SU-DHL-6 (cell line): ENCODE data around the gene DRC3.

ENCODE experiments used
- H2AFZ ChIP-seq: fragments of 200-600 bp; sonication (generic); 2 replicates; pipeline ENCODE4 v1.6.1; 2014; ENCODE audit warnings: low read depth, mild to moderate bottlenecking, moderate library complexity, mixed read lengths, antibody characterized with exemption, low read length; ENCODE audit not compliant: severe bottlenecking
- H3F3A ChIP-seq: fragments of 200-600 bp; shearing (Covaris generic); 2 replicates; pipeline ENCODE4 v1.6.0; 2016; ENCODE audit warnings: antibody characterized with exemption, mild to moderate bottlenecking; ENCODE audit not compliant: insufficient read depth
- H3K27ac ChIP-seq: fragments of 200-600 bp; sonication (generic); 2 replicates; pipeline ENCODE4 v1.5.1; 2016; ENCODE audit warnings: low read depth, mild to moderate bottlenecking, low read length, moderate library complexity, mixed read lengths
- H3K27me3 ChIP-seq: fragments of 200-600 bp; sonication (generic), shearing (Covaris generic); 2 replicates; pipeline ENCODE4 v1.6.0; 2014; ENCODE audit warnings: mild to moderate bottlenecking, low read length
- H3K36me3 ChIP-seq: fragments of 200-600 bp; sonication (generic); 2 replicates; pipeline ENCODE4 v1.6.1; 2014; ENCODE audit warnings: mild to moderate bottlenecking, low read length, mixed read lengths
- H3K4me2 ChIP-seq: fragments of 300-600, 200-600 bp; shearing (Covaris generic), sonication (generic); 2 replicates; pipeline ENCODE4 v1.6.0; 2014; ENCODE audit warnings: low read length, low read depth, mild to moderate bottlenecking; ENCODE audit not compliant: poor library complexity, severe bottlenecking
- H3K4me3 ChIP-seq: fragments of 200-600 bp; sonication (generic); 2 replicates; pipeline ENCODE4 v1.5.1; 2014; ENCODE audit warnings: antibody characterized with exemption, low read length, mild to moderate bottlenecking, mixed read lengths; ENCODE audit not compliant: insufficient read depth, poor library complexity, severe bottlenecking
- H3K79me2 ChIP-seq: fragments of 200-600 bp; sonication (generic); 2 replicates; pipeline ENCODE4 v1.6.1; 2014; ENCODE audit warnings: mild to moderate bottlenecking, low read length, moderate library complexity; ENCODE audit not compliant: insufficient read depth
- H3K9ac ChIP-seq: fragments of 200-600 bp; sonication (generic); 2 replicates; pipeline ENCODE4 v1.7.0; 2014; ENCODE audit warnings: mild to moderate bottlenecking, low read length
- H3K9me2 ChIP-seq: fragments of 200-600 bp; sonication (generic); replicated peaks from 2 replicates; pipeline ENCODE4 v1.6.1; 2014; ENCODE audit warnings: low read length; ENCODE audit not compliant: insufficient read depth
- H3K9me3 ChIP-seq: fragments of 200-600 bp; sonication (generic); 2 replicates; pipeline ENCODE4 v1.6.1; 2014; ENCODE audit warnings: low read length, mixed read lengths; ENCODE audit not compliant: insufficient read depth
- H4K20me1 ChIP-seq: fragments of 200-600 bp; sonication (generic); 2 replicates; pipeline ENCODE4 v1.6.1; 2014; ENCODE audit warnings: low read depth, mild to moderate bottlenecking, antibody characterized with exemption, low read length, moderate library complexity, mixed read lengths
- EZH2phosphoT487 ChIP-seq: fragments of 200-600 bp; sonication (generic), shearing (Covaris generic); conservative IDR thresholded peaks from 2 replicates; pipeline ENCODE4 v1.6.1; 2018; ENCODE audit warnings: mild to moderate bottlenecking, antibody characterized with exemption, low read length, moderate library complexity, mixed read lengths
- TF ChIP-seq, protein P1 (sequence below): fragments of 200-600 bp; sonication (generic); IDR thresholded peaks from one replicate; pipeline ENCODE4 v1.5.1; 2017; ENCODE audit warnings: antibody characterized with exemption, mild to moderate bottlenecking, low read length, moderate library complexity; ENCODE audit not compliant: insufficient read depth, poor library complexity, severe bottlenecking

Gene DRC3

DNA sequence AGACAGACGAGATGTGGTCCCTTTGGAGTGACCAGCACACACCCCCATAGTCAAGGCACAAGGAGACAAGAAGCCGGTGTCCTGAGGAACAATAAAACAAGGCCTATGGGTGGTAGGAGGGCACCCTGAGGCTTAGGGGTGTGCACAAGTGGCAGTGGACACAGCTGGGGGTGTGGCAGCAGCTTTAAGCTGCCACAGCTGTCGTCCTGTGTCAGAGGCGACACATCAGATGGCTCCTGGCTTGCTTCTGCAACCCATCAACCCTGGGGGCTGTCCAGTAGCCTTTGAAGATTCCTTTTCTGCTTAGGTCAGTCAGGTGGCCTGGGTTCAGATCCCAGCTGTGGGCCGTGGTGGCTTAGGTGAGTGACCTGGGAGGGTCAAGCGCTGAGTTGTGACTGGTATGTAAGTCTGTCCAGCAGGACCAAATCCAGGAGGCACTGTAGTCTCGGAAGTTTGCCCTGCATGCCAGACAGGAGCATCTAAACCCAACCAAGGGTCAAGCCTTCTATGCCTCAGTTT, 15.8 kb downstream of the DRC3 start:
- no peaks in the 10 kb centered on the region for H4K20me1 ChIP-seq
- H3K9me2 ChIP-seq, result no peaks in the 10 kb centered on the region
- no peak overlapping the region for H3K4me3 ChIP-seq
- no peak overlapping the region for H3K9ac ChIP-seq
- H3K79me2 ChIP-seq, result no peaks in the 10 kb centered on the region
- H2AFZ ChIP-seq, result no peak overlapping the region
- no peaks in the 10 kb centered on the region for H3K36me3 ChIP-seq
- H3F3A ChIP-seq, result no peaks in the 10 kb centered on the region
- no peaks in the 10 kb centered on the region for H3K9me3 ChIP-seq
- TF ChIP-seq EZH2phosphoT487, result no peak
- TF ChIP-seq, protein P1, sequence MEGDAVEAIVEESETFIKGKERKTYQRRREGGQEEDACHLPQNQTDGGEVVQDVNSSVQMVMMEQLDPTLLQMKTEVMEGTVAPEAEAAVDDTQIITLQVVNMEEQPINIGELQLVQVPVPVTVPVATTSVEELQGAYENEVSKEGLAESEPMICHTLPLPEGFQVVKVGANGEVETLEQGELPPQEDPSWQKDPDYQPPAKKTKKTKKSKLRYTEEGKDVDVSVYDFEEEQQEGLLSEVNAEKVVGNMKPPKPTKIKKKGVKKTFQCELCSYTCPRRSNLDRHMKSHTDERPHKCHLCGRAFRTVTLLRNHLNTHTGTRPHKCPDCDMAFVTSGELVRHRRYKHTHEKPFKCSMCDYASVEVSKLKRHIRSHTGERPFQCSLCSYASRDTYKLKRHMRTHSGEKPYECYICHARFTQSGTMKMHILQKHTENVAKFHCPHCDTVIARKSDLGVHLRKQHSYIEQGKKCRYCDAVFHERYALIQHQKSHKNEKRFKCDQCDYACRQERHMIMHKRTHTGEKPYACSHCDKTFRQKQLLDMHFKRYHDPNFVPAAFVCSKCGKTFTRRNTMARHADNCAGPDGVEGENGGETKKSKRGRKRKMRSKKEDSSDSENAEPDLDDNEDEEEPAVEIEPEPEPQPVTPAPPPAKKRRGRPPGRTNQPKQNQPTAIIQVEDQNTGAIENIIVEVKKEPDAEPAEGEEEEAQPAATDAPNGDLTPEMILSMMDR, result no peak
- H3K27ac ChIP-seq, result no peak overlapping the region
- no peak overlapping the region for H3K4me2 ChIP-seq
- no peaks in the 10 kb centered on the region for H3K27me3 ChIP-seq

DNA sequence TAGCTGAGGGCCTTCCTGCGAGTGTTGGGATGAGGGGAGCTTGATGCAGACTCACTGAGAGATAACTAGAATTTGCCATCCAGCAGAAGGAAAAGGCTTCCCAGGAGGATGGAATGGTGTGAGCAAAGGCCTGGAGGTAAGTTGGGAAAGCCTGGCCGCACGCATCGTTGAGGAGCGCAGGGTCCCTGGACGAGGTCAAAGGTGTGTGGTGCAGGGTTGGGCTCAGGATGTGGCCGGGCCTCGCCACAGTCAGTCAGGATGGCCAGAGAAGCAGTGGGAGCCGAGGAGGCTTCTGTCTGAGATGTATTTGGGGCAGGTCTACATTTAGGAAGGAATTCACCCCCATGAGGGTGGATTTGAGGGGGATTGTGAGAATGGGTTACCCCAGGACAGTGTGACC, 16.4 kb downstream of the DRC3 start:
- Histone ChIP-seq H3F3A (no peaks in the 10 kb centered on the region), H4K20me1 (no peaks in the 10 kb centered on the region), H3K79me2 (no peaks in the 10 kb centered on the region), H3K9ac (no peak overlapping the region), H3K9me2 (no peaks in the 10 kb centered on the region), H2AFZ (no peak overlapping the region), H3K9me3 (no peaks in the 10 kb centered on the region), H3K27ac (no peak overlapping the region), H3K27me3 (no peaks in the 10 kb centered on the region), H3K36me3 (no peaks in the 10 kb centered on the region), H3K4me3 (no peak overlapping the region), H3K4me2 (no peak overlapping the region)
- TF ChIP-seq, protein P1, result no peak
- no peak for TF ChIP-seq EZH2phosphoT487

DNA sequence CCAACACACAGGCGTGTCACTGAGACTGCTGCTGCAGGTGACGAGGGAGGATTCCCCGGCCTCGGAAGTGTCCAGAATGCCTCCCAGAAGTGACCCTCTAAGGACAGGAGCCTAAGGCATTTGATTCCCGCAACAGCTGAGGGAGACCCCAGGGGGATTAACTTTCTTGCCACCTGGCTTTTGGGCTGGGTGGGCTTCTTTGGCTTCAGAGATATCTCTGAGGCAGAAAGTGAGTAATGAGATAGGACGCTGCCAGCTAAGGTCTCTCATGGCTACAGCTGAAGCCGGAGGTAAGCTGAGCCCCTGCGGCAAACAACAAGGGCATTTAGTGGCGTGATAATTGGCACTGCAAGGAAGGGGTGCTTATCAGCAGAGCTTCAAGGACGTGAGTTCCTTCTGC, 17.0 kb downstream of the DRC3 start:
- no peaks in the 10 kb centered on the region for H3F3A ChIP-seq
- H3K27me3 ChIP-seq, result no peaks in the 10 kb centered on the region
- H3K79me2 ChIP-seq, result no peaks in the 10 kb centered on the region
- no peak overlapping the region for H2AFZ ChIP-seq
- H3K9me2 ChIP-seq, result no peaks in the 10 kb centered on the region
- H3K4me2 ChIP-seq, result no peak overlapping the region
- no peak overlapping the region for H3K4me3 ChIP-seq
- H3K9ac ChIP-seq, result no peak overlapping the region
- H3K9me3 ChIP-seq, result no peaks in the 10 kb centered on the region
- H4K20me1 ChIP-seq, result no peaks in the 10 kb centered on the region
- H3K27ac ChIP-seq, result no peak overlapping the region
- no peak for TF ChIP-seq EZH2phosphoT487
- TF ChIP-seq, protein P1, result no peak
- H3K36me3 ChIP-seq, result no peaks in the 10 kb centered on the region
